Naive thymus-derived CD8-positive, alpha-beta T cell (primary cell): ENCODE results near the gene SERINC1. TPM values are rescaled to one million over a fixed set of nuclear protein-coding genes. Genes with fewer than 3 reads are reported as not detected.
A peak's percentile ranks its signal among the peaks of the same experiment; 100 is the strongest.
"Not testable (repeated sequence)": the region's sequence is repeated elsewhere in the genome, so short reads cannot be mapped to it uniquely, and the experiment has no call there.

ENCODE experiments used
- ATAC-seq, 2 donors: fragments of 150-1000 bp; cut with Tn5 transposase in 1 of 2; sonication (Bioruptor Pico), chemical (Tn5 transposase) in 1 of 2; 1 replicate in 1 of 2; 2 replicates in 1 of 2; pipeline ENCODE4 v1.10.0; 2021; ENCODE audit warnings: mild to moderate bottlenecking in 2 of 2, moderate library complexity in 2 of 2
- POLR2A ChIA-PET: fragments of 350-600 bp; sonication (Branson Sonifier 250); formaldehyde crosslinking; loops from one replicate; lab custom pipeline; 2021; ENCODE audit warnings: antibody characterized with exemption; lab: Charles Lee
- DNase-seq, 10 donors: peaks; one replicate each; pipeline versions ENCODE4 v3.0.0 to v3.0.0-alpha.2; 2020 to 2022
- H3K27ac Mint-ChIP-seq, 10 donors: one replicate each; pipeline ENCODE4 v1.8.0; 2020 to 2022; ENCODE audit warnings: mild to moderate bottlenecking in 10 of 10, mixed read lengths in 10 of 10, moderate library complexity in 4 of 10, inconsistent platforms in 1 of 10
- H3K27me3 Mint-ChIP-seq, 5 donors: one replicate each; pipeline ENCODE4 v1.8.0; 2021 to 2022; ENCODE audit warnings: mixed read lengths in 5 of 5
- H3K36me3 Mint-ChIP-seq, 3 donors: one replicate each; pipeline ENCODE4 v1.8.0; 2020 to 2022; ENCODE audit warnings: mixed read lengths in 3 of 3, mild to moderate bottlenecking in 2 of 3, inconsistent platforms in 1 of 3
- H3K4me1 Mint-ChIP-seq, 4 donors: one replicate each; pipeline ENCODE4 v1.8.0; 2021 to 2022; ENCODE audit warnings: mixed read lengths in 4 of 4
- H3K4me3 Mint-ChIP-seq, 10 donors: one replicate each; pipeline ENCODE4 v1.8.0; 2020 to 2022; ENCODE audit warnings: mild to moderate bottlenecking in 10 of 10, mixed read lengths in 10 of 10, moderate library complexity in 6 of 10, inconsistent platforms in 1 of 10
- H3K9me3 Mint-ChIP-seq, 9 donors: one replicate each; pipeline ENCODE4 v1.8.0; 2020 to 2022; ENCODE audit warnings: mixed read lengths in 9 of 9, mild to moderate bottlenecking in 3 of 9, inconsistent platforms in 1 of 9, moderate library complexity in 1 of 9
- polyA plus RNA-seq, 3 donors: library from polyadenylated mRNA; unstranded; fragments of 300-500 nt; fragmentation: Illumina TruSeq; gene quantifications; one replicate each; pipeline ENCODE4 v1.2.3, GENCODE V29; 2021
- total RNA-seq, 8 experiments: library from RNA in 2 of 8; stranded (reverse) in 2 of 8; gene quantifications; one replicate each; pipeline ENCODE4 v1.2.3 and lab custom pipeline; 2021 to 2026

The SERINC1 gene
- total RNA-seq: 100 to 1,000 TPM; 143 TPM
- polyA plus RNA-seq: 100 to 1,000 TPM in 2 of 3 donors, 10 to 100 TPM in 1; 94.8 to 102 (median 101) TPM
- total RNA-seq (lab: John Stamatoyannopoulos, UW): 144 to 337 (median 274) reads per million in 6 experiments

DNA sequence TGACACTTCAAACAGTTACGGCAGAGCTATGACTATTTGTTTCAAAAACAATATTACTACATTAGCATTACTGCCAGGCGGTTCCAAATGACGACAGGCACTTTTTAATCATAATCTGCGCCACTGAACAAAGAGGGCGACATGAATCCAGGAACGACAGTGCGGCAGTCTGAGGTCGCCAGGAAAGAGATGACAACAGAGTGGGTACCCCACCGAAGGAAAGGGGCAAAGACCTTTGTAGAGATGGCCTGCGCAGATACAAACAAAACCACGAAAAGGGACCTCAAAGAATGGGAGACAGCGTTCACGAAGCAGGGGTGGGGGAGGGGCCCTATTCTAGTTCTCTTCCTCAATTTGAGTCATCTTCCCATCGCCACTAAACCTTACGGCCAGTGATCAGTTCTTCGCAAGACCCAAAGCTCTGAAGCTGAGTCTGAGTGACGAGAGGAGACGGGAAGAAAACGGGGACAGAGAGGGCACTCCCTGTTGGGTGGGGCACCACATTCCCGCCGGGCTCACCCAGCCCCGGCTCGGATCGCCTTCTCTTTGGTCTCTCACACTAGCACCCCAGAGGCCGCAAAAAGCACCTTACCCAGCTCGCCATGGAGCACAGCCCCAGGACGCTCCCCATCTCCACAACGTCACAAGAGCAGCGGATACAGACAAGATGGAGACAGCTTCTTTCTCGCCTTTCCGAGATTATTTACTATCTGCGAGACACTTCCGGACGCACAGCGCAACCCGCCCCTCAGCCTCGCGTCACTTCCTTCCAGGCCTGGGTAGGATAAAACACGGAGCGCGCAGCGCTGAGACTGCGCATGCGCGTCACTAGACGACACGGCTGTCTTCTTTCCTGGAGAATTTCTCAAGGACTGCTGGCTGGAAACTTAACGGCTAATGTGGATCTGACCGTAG, at the start of gene SERINC1:
Gene SERINC1, minus strand, starts transcription at position 701 of the 915 bp plus-strand sequence. Its CDS starts 70 bp downstream, at position 631.
- H3K36me3 Mint-ChIP-seq: peaks cover 7 to 31% (median 12%) of the 10 kb centered on the region in 3 donors
- DNase-seq (peak; percentile 78 to 97 (median 92)), ATAC-seq (peak; percentile 92)
- peak within 1 kb of the TSS; percentile 99 to 100 (median 100) for H3K27ac Mint-ChIP-seq
- peaks cover 14 to 47% (median 41%) of the 10 kb centered on the region in 4 donors for H3K4me1 Mint-ChIP-seq
- H3K27me3 Mint-ChIP-seq: peaks cover 0 to 3% (median 0%) of the 10 kb centered on the region in 5 donors
- POLR2A ChIA-PET: interaction anchor here (0.6 to 2.2 kb wide), 13 partner anchors 13 to 1137 kb away, joined by 3 to 18 read pairs (median 4); partner anchors contain the start of genes HSF2 and TBC1D32
- H3K9me3 Mint-ChIP-seq: no peaks in the 10 kb centered on the region
- peak within 1 kb of the TSS; percentile 97 to 100 (median 99) for H3K4me3 Mint-ChIP-seq

DNA sequence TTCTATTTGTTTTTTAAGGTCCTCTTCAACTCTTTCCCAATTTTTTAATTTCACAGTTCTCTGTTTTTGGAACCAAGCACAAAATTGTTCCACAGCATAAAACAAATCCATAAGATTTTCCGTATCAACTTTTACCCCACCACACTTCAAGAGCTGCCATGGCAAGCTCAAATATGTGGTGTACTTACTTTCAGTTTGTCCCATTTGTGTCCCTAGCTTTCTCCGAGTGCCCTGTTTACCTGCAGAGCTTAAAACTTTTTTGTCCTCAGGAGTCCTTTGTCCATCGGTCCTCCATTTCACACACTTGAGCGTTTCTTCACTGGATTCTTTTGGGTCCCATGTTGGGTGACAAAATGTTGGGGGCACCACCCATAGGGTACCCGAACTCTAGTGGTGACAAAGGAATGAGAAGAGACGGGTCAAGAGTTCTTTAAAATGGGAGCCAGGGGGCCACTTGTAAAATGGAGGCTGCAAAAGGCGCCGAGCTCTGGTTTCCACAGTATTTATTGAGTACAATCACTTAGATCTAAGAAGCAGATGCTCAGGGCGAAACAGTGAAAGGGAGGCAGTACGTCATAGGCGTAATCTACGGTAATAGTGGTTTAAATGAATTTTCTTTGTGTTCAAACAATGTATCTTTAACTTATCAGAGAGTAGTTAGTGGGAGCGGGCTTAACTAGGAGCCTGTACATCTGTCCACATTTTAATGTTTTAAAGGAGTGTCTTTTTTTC, 39.8 kb upstream of the SERINC1 start:
- DNase-seq: no peak
- POLR2A ChIA-PET: no interaction called here
- H3K27me3 Mint-ChIP-seq: peaks cover 0 to 7% (median 1%) of the 10 kb centered on the region in 5 donors
- H3K36me3 Mint-ChIP-seq: peaks cover 6 to 20% (median 17%) of the 10 kb centered on the region in 3 donors
- H3K4me1 Mint-ChIP-seq: no peaks in the 10 kb centered on the region
- peaks cover 0 to 16% (median 9%) of the 10 kb centered on the region in 9 donors for H3K9me3 Mint-ChIP-seq
- H3K4me3 Mint-ChIP-seq: no peak overlapping the region
- no peak for ATAC-seq
- no peak overlapping the region for H3K27ac Mint-ChIP-seq

DNA sequence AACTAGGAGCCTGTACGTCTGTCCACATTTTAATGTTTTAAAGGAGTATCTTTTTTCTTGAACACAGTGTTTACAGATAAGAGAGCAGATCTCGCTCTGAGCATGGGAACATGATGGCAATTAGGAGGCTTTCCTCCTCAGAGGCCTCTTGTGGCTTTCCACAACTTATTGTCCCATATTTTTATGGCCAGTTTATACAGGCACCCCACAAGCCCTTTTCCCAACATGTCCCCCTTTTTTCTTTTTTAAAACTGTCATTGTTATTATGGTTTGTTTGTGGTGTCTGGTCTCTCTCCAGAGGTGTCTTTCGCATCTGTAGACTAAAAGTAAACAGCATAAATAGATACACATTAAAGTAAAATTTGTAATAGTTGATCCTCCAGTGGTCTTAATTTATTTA, 33.6 kb upstream of the SERINC1 start:
- H3K4me1 Mint-ChIP-seq, POLR2A ChIA-PET, H3K4me3 Mint-ChIP-seq, DNase-seq, H3K27ac Mint-ChIP-seq, ATAC-seq, H3K27me3 Mint-ChIP-seq: not testable (repeated sequence)
- Mint-ChIP-seq H3K36me3 (peaks cover 4 to 53% (median 28%) of the 10 kb centered on the region in 3 donors), H3K9me3 (peaks cover 26 to 76% (median 47%) of the 10 kb centered on the region in 9 donors)

DNA sequence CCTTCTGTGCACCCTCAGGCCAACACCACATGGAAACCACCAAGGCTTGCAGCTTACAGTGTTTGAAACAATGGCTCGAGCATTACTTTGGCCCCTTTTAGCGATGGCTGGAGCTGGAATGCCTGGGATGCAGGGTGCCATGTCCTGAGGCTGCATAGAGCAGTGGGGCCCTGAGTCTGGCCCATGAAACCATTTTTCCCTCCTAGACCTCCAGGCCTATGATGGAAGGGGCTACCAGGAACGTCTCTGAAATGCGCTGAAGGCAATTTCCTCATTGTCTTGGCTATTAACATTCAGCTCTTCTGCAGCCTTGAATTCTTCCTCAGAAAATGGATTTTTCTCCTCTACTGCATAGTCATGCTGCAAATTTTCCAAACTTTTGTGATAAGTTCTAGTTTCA, 29.9 kb upstream of the SERINC1 start:
- Mint-ChIP-seq H3K27ac (no peak overlapping the region), H3K4me3 (no peak overlapping the region), H3K9me3 (peaks cover 34 to 96% (median 68%) of the 10 kb centered on the region in 9 donors), H3K4me1 (no peaks in the 10 kb centered on the region), H3K27me3 (peaks cover 0 to 16% (median 4%) of the 10 kb centered on the region in 5 donors), H3K36me3 (peaks cover 0 to 65% (median 28%) of the 10 kb centered on the region in 3 donors)
- ATAC-seq: no peak
- POLR2A ChIA-PET: no interaction called here
- no peak for DNase-seq

DNA sequence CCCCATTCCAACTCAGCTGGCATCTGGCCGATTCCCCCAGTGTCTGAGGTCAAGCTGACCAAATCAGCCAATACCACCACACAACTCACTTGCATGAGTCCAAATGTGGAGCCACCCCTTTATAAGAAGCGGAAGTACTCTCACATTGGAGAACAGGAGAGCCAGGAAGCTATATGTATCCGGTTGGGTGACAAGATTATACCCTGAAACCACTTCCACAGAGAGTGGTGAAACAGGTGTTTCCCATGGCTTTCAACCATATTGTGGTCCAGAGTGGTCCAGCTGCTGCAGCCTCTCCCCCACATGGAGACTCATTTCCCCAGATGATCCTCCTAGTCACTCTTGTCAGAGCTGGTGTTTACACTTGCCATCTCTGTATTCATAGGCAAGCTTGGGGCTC, 24.0 kb upstream of the SERINC1 start:
- peaks cover 0 to 29% (median 10%) of the 10 kb centered on the region in 3 donors for H3K36me3 Mint-ChIP-seq
- peaks cover 2 to 16% (median 4%) of the 10 kb centered on the region in 5 donors for H3K27me3 Mint-ChIP-seq
- no peak overlapping the region for H3K4me3 Mint-ChIP-seq
- peaks cover 18 to 52% (median 27%) of the 10 kb centered on the region in 9 donors for H3K9me3 Mint-ChIP-seq
- H3K4me1 Mint-ChIP-seq: peaks cover 2 to 15% (median 12%) of the 10 kb centered on the region in 4 donors
- DNase-seq (no peak), ATAC-seq (peak in 1 of 2 donors; percentile 34)
- no peak overlapping the region for H3K27ac Mint-ChIP-seq
- POLR2A ChIA-PET: no interaction called here

DNA sequence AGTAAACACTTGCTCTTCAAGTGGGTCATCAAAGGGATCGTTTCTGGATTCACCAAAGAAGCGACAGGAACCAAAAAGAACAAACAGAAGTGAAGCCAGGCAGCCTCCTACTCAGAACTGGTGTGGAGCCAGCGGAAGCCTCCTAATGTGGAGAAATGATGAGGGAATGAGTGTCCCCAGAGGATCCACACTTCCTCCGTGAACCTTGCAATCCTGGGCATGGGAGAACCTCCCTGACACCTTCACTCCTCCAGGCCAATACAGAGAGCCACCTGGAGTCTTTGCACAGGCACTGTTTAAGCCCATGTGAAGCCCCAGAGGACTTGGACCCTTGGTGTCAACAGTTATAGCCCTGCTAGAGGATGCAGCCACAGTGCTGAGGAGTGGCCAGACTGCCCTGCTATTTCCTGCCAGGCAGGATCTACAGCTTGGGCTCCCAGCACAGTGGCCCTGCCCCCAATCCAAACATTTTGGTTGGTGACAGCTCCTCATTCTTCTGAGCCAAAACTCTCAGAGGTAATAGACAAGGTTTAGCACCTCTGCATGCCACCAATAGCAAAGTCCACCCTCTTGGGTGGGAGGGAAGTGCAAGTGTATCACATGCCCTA, 23.2 kb upstream of the SERINC1 start:
- no peak overlapping the region for H3K27ac Mint-ChIP-seq
- peaks cover 2 to 16% (median 4%) of the 10 kb centered on the region in 5 donors for H3K27me3 Mint-ChIP-seq
- POLR2A ChIA-PET: no interaction called here
- H3K36me3 Mint-ChIP-seq: peaks cover 0 to 27% (median 10%) of the 10 kb centered on the region in 3 donors
- DNase-seq (no peak), ATAC-seq (no peak)
- no peak overlapping the region for H3K4me3 Mint-ChIP-seq
- peaks cover 2 to 15% (median 12%) of the 10 kb centered on the region in 4 donors for H3K4me1 Mint-ChIP-seq
- peaks cover 15 to 44% (median 24%) of the 10 kb centered on the region in 9 donors for H3K9me3 Mint-ChIP-seq

DNA sequence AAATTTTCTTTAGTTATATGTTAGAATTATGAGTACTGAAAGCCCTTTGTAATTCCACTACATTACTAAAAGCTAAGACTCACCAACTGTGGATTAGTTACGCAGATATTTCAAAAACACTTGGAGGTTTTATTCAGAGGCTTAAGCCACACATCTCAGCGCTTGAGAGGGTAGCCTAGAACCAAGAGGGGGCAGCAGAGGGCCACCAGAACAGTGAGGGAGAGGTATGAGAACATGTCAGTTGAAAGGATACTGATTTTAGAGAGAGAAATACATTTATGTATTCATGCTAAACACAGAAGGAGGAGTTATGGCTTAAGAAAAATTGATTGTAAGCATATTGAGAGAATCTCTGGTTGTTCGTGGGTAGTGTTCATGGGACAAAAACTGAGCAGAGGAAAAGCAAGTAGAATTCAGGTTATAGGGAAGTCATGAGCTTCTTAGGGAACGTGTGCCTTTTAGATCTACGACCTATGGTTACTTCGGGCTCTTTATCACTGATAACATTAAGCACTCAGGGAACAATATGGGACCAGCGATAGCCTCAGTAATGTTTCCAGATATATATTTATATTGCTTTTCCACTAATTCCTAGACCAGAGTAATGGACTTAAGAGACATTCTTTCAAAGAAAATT, 20.4 kb upstream of the SERINC1 start:
- peak overlapping the region in 1 of 10 donors; percentile 16 for H3K27ac Mint-ChIP-seq
- ATAC-seq: peak; percentile 99 to 100

DNA sequence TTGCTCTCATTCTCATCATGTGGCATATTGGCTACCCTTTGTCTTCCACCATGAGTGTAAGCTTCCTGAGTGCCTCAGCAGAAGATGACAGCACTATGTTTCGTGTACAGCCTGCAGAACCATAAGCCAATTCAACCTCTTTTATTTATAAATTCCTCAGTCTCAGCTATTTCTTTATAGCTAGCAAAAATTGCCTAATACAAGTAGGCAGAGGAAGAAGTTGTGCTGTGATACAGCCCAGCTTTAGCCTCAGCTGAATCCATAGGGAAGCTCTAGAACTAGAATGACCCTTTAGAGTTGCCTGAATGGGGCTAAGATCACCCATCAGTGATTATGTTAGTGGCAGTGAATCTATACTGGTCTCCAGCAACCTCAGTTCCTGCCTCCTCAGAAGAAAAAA, 19.0 kb upstream of the SERINC1 start:
- peaks cover 2 to 12% (median 9%) of the 10 kb centered on the region in 4 donors for H3K4me1 Mint-ChIP-seq
- peaks cover 0 to 3% (median 0%) of the 10 kb centered on the region in 9 donors for H3K9me3 Mint-ChIP-seq
- H3K27ac Mint-ChIP-seq: peak overlapping the region in 1 of 10 donors; percentile 38
- no peaks in the 10 kb centered on the region for H3K36me3 Mint-ChIP-seq
- no peak overlapping the region for H3K4me3 Mint-ChIP-seq
- no peak for DNase-seq
- peaks cover 0 to 2% (median 0%) of the 10 kb centered on the region in 5 donors for H3K27me3 Mint-ChIP-seq
- POLR2A ChIA-PET: no interaction called here
- ATAC-seq: no peak

More for the DNA sequence above, 20.4 kb upstream of the SERINC1 start:
- POLR2A ChIA-PET: no interaction called here
- peak; percentile 47 to 81 (median 65) for DNase-seq
- H3K9me3 Mint-ChIP-seq: peaks cover 0 to 16% (median 6%) of the 10 kb centered on the region in 9 donors
- peak overlapping the region in 2 of 10 donors; percentile 2 to 15 for H3K4me3 Mint-ChIP-seq
- peaks cover 2 to 15% (median 12%) of the 10 kb centered on the region in 4 donors for H3K4me1 Mint-ChIP-seq
- peaks cover 0 to 3% (median 2%) of the 10 kb centered on the region in 3 donors for H3K36me3 Mint-ChIP-seq
- H3K27me3 Mint-ChIP-seq: peaks cover 0 to 2% (median 1%) of the 10 kb centered on the region in 5 donors

DNA sequence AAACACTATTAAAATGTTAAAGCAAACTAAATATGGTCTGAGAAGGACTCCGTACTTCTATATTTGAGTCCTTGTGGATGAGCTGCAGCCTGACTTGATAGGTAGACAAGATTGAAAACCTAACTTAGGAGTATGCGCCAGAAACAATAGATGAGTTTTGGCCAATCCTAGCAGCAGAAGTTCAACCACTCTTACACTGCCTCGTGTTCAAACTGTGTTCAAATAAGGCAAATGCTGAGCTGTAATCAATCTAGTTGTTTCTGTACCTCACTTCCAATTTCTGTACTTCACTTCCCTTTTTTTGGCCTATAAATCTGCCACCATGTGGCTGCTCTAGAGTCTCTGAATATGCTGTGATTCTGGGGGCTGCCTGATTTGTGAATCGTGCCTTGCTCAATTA, 13.2 kb upstream of the SERINC1 start:
- POLR2A ChIA-PET: no interaction called here
- Mint-ChIP-seq H3K36me3 (no peaks in the 10 kb centered on the region), H3K9me3 (no peaks in the 10 kb centered on the region)

DNA sequence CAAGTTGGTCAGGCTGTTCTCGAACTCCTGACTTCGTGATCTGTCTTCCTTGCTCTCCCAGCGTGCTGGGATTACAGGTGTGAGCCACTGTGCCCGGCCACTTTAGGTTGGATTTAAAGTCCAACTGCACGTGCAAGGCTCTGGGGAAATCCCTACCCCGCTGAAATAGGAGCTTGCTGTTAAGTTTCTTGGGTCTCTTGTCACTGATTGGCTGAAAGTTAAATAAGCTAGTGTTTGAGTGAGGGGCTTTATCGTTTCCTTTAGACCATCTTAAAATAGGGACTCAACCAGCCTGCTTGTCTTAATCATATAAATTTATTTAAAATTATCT, 11.1 kb upstream of the SERINC1 start:
- Mint-ChIP-seq H3K4me1 (peaks cover 0 to 3% (median 0%) of the 10 kb centered on the region in 4 donors), H3K27me3 (no peaks in the 10 kb centered on the region), H3K27ac (no peak overlapping the region), H3K36me3 (no peaks in the 10 kb centered on the region), H3K4me3 (no peak overlapping the region), H3K9me3 (no peaks in the 10 kb centered on the region)
- DNase-seq (no peak), ATAC-seq (no peak)
- POLR2A ChIA-PET: interaction anchor here (0.6 kb wide), 1 partner anchor 36 kb away, joined by 3 read pairs; no protein-coding TSS in a partner anchor

More for the DNA sequence above, 13.2 kb upstream of the SERINC1 start:
- H3K27ac Mint-ChIP-seq: no peak overlapping the region
- no peaks in the 10 kb centered on the region for H3K27me3 Mint-ChIP-seq
- no peak overlapping the region for H3K4me3 Mint-ChIP-seq
- H3K4me1 Mint-ChIP-seq: peaks cover 0 to 3% (median 0%) of the 10 kb centered on the region in 4 donors
- ATAC-seq (no peak), DNase-seq (no peak)

DNA sequence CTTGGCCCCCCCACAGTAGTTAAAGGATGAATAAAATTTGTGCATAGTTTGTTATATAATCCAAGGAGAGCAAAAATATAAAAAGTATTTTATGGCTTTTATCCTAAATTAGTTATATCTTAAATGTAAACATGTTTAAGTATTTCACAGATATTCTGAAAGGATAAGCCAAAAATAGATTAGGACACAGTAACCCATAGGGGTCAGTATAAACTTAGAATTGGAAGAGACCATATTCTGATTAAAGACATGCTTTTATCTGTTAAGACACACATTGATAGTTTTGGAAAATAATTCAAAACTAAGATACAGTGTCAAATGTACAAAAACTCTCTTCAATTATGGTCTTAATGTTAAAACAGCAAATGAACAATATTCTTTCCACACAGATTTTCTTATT, 4.5 kb upstream of the SERINC1 start:
- Mint-ChIP-seq H3K9me3 (no peaks in the 10 kb centered on the region), H3K4me3 (no peak overlapping the region), H3K36me3 (peaks cover 0 to 5% (median 1%) of the 10 kb centered on the region in 3 donors), H3K27me3 (peaks cover 0 to 3% (median 0%) of the 10 kb centered on the region in 5 donors), H3K4me1 (peaks cover 0 to 6% (median 2%) of the 10 kb centered on the region in 4 donors), H3K27ac (peak overlapping the region in 1 of 10 donors; percentile 15)
- no peak for ATAC-seq
- POLR2A ChIA-PET: no interaction called here
- peak in 2 of 10 donors; percentile 35 to 39 for DNase-seq
